Natural killer cell (primary cell): ENCODE results near the gene C1orf50. TPM values are rescaled to one million over a fixed set of nuclear protein-coding genes. Genes with fewer than 3 reads are reported as not detected.

Experiments used
- ATAC-seq, 3 donors: fragments of 150-1000 bp in 2 of 3; fragments of 200-7000 bp in 1 of 3; cut with Tn5 transposase; 1 replicate in 1 of 3; 2 replicates in 2 of 3; pipeline ENCODE4 v1.10.0; 2021; ENCODE audit warnings: mild to moderate bottlenecking in 2 of 3, moderate library complexity in 2 of 3
- DNase-seq, 2 donors: peaks; one replicate each; pipeline versions ENCODE4 v3.0.0 to v3.0.0-alpha.2; 2013 to 2021; ENCODE audit warnings: mixed read lengths in 1 of 2
- H3K27ac ChIP-seq: one replicate; pipeline ENCODE4 v1.5.1; 2013; ENCODE audit warnings: mild to moderate bottlenecking, low read length
- H3K27me3 ChIP-seq: one replicate; pipeline ENCODE4 v1.6.1; 2013; ENCODE audit warnings: low read length; ENCODE audit not compliant: control insufficient read depth, insufficient read depth
- H3K36me3 ChIP-seq: one replicate; pipeline ENCODE4 v1.6.1; 2013; ENCODE audit warnings: low read length; ENCODE audit not compliant: control insufficient read depth, insufficient read depth
- H3K4me1 ChIP-seq: one replicate; pipeline ENCODE4 v1.6.1; 2013; ENCODE audit warnings: low read length; ENCODE audit not compliant: control insufficient read depth, insufficient read depth
- H3K4me3 ChIP-seq: one replicate; pipeline ENCODE4 v1.5.1; 2013; ENCODE audit warnings: low read length
- H3K9me3 ChIP-seq: one replicate; pipeline ENCODE4 v1.6.1; 2013; ENCODE audit warnings: low read length; ENCODE audit not compliant: control insufficient read depth, insufficient read depth
- H3K27ac Mint-ChIP-seq, 2 donors: one replicate each; pipeline ENCODE4 v1.8.0; 2022; ENCODE audit warnings: mild to moderate bottlenecking in 2 of 2, mixed read lengths in 2 of 2, moderate library complexity in 1 of 2
- H3K27me3 Mint-ChIP-seq, 2 donors: one replicate each; pipeline ENCODE4 v1.8.0; 2022; ENCODE audit warnings: low read depth in 2 of 2, mixed read lengths in 2 of 2
- H3K36me3 Mint-ChIP-seq: one replicate; pipeline ENCODE4 v1.8.0; 2022; ENCODE audit warnings: mixed read lengths
- H3K4me1 Mint-ChIP-seq, 2 donors: one replicate each; pipeline ENCODE4 v1.8.0; 2022; ENCODE audit warnings: mixed read lengths in 2 of 2
- H3K4me3 Mint-ChIP-seq: one replicate; pipeline ENCODE4 v1.8.0; 2022; ENCODE audit warnings: mild to moderate bottlenecking, moderate library complexity, mixed read lengths
- H3K9me3 Mint-ChIP-seq, 2 donors: one replicate each; pipeline ENCODE4 v1.8.0; 2022; ENCODE audit warnings: mixed read lengths in 2 of 2
- WGBS: methylation state at CpG from one replicate; pipeline ENCODE4 v1.1.7; 2013; ENCODE audit warnings: missing lambda C conversion rate; ENCODE audit not compliant: insufficient coverage; 5-methylcytosine and 5-hydroxymethylcytosine counted together
- intact Hi-C: fragments of 100-400 bp; cut with micrococcal nuclease; formaldehyde crosslinking; loops from one replicate; pipeline ENCODE4 v1.14.2; 2022
- total RNA-seq, 4 donors: library from RNA; stranded (reverse); fragments of 120-200 nt in 1 of 4; gene quantifications; one replicate each; pipeline versions ENCODE4 v1.2.3 to v1.2.4, GENCODE V29; 2013 to 2022
- TF ChIP-seq, protein P1 (sequence below): fragments of 200-600 bp; IDR thresholded peaks from one replicate; pipeline ENCODE4 v1.8.0; 2022; ENCODE audit warnings: antibody characterized with exemption

The C1orf50 gene
- total RNA-seq, 3 donors from 2014 or later (not counting 1 experiment from before 2014, with no cell fraction given) = 10.1 to 17.1 (median 12.7) TPM

- no peaks in the 10 kb centered on the region for H3K27me3 Mint-ChIP-seq
- Histone ChIP-seq H3K9me3 (no peaks in the 10 kb centered on the region), H3K4me3 (no peak overlapping the region), H3K27ac (no peak overlapping the region), H3K36me3 (peaks cover 74% of the 10 kb centered on the region), H3K27me3 (no peaks in the 10 kb centered on the region), H3K4me1 (no peaks in the 10 kb centered on the region)
- H3K36me3 Mint-ChIP-seq = peaks cover 37% of the 10 kb centered on the region
- H3K4me1 Mint-ChIP-seq = peaks cover 5 to 18% of the 10 kb centered on the region in 2 donors
- TF ChIP-seq, protein P1, sequence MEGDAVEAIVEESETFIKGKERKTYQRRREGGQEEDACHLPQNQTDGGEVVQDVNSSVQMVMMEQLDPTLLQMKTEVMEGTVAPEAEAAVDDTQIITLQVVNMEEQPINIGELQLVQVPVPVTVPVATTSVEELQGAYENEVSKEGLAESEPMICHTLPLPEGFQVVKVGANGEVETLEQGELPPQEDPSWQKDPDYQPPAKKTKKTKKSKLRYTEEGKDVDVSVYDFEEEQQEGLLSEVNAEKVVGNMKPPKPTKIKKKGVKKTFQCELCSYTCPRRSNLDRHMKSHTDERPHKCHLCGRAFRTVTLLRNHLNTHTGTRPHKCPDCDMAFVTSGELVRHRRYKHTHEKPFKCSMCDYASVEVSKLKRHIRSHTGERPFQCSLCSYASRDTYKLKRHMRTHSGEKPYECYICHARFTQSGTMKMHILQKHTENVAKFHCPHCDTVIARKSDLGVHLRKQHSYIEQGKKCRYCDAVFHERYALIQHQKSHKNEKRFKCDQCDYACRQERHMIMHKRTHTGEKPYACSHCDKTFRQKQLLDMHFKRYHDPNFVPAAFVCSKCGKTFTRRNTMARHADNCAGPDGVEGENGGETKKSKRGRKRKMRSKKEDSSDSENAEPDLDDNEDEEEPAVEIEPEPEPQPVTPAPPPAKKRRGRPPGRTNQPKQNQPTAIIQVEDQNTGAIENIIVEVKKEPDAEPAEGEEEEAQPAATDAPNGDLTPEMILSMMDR = no peak
- 100% methylated on average over 1 of the region's 1 CpG for WGBS
- H3K27ac Mint-ChIP-seq = no peak overlapping the region
- intact Hi-C loops = no loop called here
- DNase-seq (no peak), ATAC-seq (no peak)
- H3K9me3 Mint-ChIP-seq = no peaks in the 10 kb centered on the region
- H3K4me3 Mint-ChIP-seq = no peak overlapping the region
Observed at GRCh38 chr1:42753070-42753469, 14.0 kb upstream of the C1orf50 start.

DNA sequence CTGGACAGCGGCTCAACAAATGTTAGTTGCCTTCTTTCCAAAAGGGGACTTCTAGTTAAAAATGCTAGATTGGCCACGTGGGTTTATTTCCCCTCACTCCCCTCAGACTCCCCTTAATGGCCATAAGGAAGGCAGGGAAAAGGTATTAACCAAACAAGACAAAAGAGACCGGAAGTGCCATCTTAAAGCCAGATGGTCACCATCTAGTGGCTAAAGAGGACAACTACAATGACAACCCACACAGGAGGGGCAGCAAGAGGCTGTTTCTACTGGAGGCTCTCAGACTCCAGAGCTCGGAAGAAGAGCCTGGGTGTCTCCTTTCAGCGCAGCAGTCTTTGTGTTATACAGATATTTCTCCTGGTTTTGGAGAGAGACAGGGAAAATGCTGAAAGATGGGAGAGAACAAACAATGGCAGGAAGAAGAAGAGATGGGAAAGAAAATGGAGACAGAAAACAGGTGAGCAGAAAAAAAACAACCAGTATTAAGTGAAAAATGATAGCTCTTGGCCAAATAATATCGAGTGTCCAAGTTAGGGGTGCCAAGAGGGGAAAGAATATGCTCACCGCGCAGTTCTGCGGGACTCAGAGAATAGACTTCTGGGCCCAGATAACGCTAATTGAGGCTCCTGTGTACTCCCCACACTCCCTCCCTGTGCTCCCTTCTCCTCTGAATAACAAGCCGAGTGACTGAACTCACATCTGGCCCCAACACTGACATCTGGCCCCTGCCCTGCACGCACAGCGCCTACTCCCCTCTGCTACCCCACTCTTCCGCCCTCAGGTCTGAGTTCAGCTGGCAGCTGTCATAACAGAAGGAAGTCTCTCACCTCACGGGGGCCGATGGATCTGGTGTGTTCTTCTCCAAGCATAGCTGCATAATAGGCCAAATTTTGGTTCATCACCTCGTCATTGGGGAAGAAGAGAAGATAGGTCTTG lies 9.8 kb upstream of the C1orf50 start:
- H3K27me3 Mint-ChIP-seq = no peaks in the 10 kb centered on the region
- WGBS = 92% methylated on average over 16 of the region's 17 CpGs
- DNase-seq = peak in 1 of 2 donors; percentile 57
- no peaks in the 10 kb centered on the region for H3K9me3 Mint-ChIP-seq
- no peaks in the 10 kb centered on the region for H3K4me1 ChIP-seq
- H3K9me3 ChIP-seq = no peaks in the 10 kb centered on the region
- H3K4me3 Mint-ChIP-seq = no peak overlapping the region
- TF ChIP-seq, protein P1 = peak; percentile 57
- peaks cover 30% of the 10 kb centered on the region for H3K36me3 Mint-ChIP-seq
- H3K4me3 ChIP-seq = no peak overlapping the region
- no peak overlapping the region for H3K27ac ChIP-seq
- peak; percentile 67 to 92 (median 77) for ATAC-seq
- peaks cover 62% of the 10 kb centered on the region for H3K36me3 ChIP-seq
- peak overlapping the region; percentile 19 to 72 for H3K27ac Mint-ChIP-seq
- H3K4me1 Mint-ChIP-seq = peaks cover 5 to 13% of the 10 kb centered on the region in 2 donors
- intact Hi-C loops = no loop called here
- no peaks in the 10 kb centered on the region for H3K27me3 ChIP-seq

- peaks cover 24% of the 10 kb centered on the region for H3K36me3 Mint-ChIP-seq
- H3K4me1 Mint-ChIP-seq = peaks cover 5 to 13% of the 10 kb centered on the region in 2 donors
- H3K4me3 ChIP-seq = no peak overlapping the region
- H3K9me3 ChIP-seq = no peaks in the 10 kb centered on the region
- H3K27ac Mint-ChIP-seq = no peak overlapping the region
- ATAC-seq (no peak), DNase-seq (no peak)
- H3K4me1 ChIP-seq = no peaks in the 10 kb centered on the region
- no peaks in the 10 kb centered on the region for H3K27me3 Mint-ChIP-seq
- peaks cover 55% of the 10 kb centered on the region for H3K36me3 ChIP-seq
- no peak overlapping the region for H3K27ac ChIP-seq
- TF ChIP-seq, protein P1 = no peak
- no peaks in the 10 kb centered on the region for H3K9me3 Mint-ChIP-seq
- H3K4me3 Mint-ChIP-seq = no peak overlapping the region
- intact Hi-C loops = no loop called here
- H3K27me3 ChIP-seq = no peaks in the 10 kb centered on the region
Observed at GRCh38 chr1:42757892-42758275, 9.2 kb upstream of the C1orf50 start.
